Activated T-helper 1 cell treated with anti-CD3 and anti-CD28 coated beads, Interleukin-12 subunit alpha, Interleukin-12 subunit beta, Interleukin-2, Interleukin-4 antibody, amounts not matched to agents 30 ng/mL and 10 ng/mL and 1 ng/mL, durations not matched to agents 14 hours and 24 hours and 36 hours (primary cell): Measurements from ENCODE around the gene SLC6A6. TPM values are rescaled to one million over a fixed set of nuclear protein-coding genes. Genes with fewer than 3 reads are reported as not detected.
"Not testable (repeated sequence)": the region's sequence is repeated elsewhere in the genome, so short reads cannot be mapped to it uniquely, and the experiment has no call there.

Source experiments
- DNase-seq: peaks from one replicate; pipeline ENCODE4 v3.0.0; 2021; ENCODE audit warnings: low spot score
- H3K27ac Mint-ChIP-seq: one replicate; pipeline ENCODE4 v1.8.0; 2021; ENCODE audit warnings: mild to moderate bottlenecking, mixed read lengths
- H3K27me3 Mint-ChIP-seq: one replicate; pipeline ENCODE4 v1.8.0; 2022; ENCODE audit warnings: mild to moderate bottlenecking, moderate library complexity, mixed read lengths; ENCODE audit not compliant: insufficient read depth
- H3K36me3 Mint-ChIP-seq: one replicate; pipeline ENCODE4 v1.8.0; 2021; ENCODE audit warnings: low read depth, mixed read lengths
- H3K4me1 Mint-ChIP-seq: one replicate; pipeline ENCODE4 v1.8.0; 2021; ENCODE audit warnings: low read depth, mixed read lengths
- H3K4me3 Mint-ChIP-seq: one replicate; pipeline ENCODE4 v1.8.0; 2021; ENCODE audit warnings: mild to moderate bottlenecking, moderate library complexity, mixed read lengths
- H3K9me3 Mint-ChIP-seq: one replicate; pipeline ENCODE4 v1.8.0; 2021; ENCODE audit warnings: mixed read lengths
- intact Hi-C: fragments of 100-400 bp; cut with micrococcal nuclease; formaldehyde crosslinking; loops from one replicate; pipeline ENCODE4 v1.15.1; 2024
- total RNA-seq: library from RNA; stranded (reverse); gene quantifications from 2 replicates; pipeline ENCODE4 v1.2.3, GENCODE V29; 2022

The SLC6A6 gene
- total RNA-seq, 1 donor from 2014 or later: 45.4 TPM

GRCh38 chr3:14515526-14515925 is 113.1 kb downstream of the SLC6A6 start:
- H3K27ac Mint-ChIP-seq, H3K4me1 Mint-ChIP-seq, H3K27me3 Mint-ChIP-seq, H3K9me3 Mint-ChIP-seq, H3K36me3 Mint-ChIP-seq, intact Hi-C loops, H3K4me3 Mint-ChIP-seq, DNase-seq: not testable (repeated sequence)

- H3K27me3 Mint-ChIP-seq: peaks cover 3% of the 10 kb centered on the region
- no peaks in the 10 kb centered on the region for H3K4me1 Mint-ChIP-seq
- no peaks in the 10 kb centered on the region for H3K9me3 Mint-ChIP-seq
- intact Hi-C loops: no loop called here
- no peaks in the 10 kb centered on the region for H3K36me3 Mint-ChIP-seq
- no peak overlapping the region for H3K27ac Mint-ChIP-seq
- no peak for DNase-seq
- no peak overlapping the region for H3K4me3 Mint-ChIP-seq
Observed at GRCh38 chr3:14516738-14517345, 114.4 kb downstream of the SLC6A6 start.

- Mint-ChIP-seq H3K4me1 (no peaks in the 10 kb centered on the region), H3K9me3 (no peaks in the 10 kb centered on the region), H3K27me3 (peaks cover 3% of the 10 kb centered on the region), H3K27ac (no peak overlapping the region), H3K4me3 (no peak overlapping the region), H3K36me3 (no peaks in the 10 kb centered on the region)
- no peak for DNase-seq
- intact Hi-C loops: no loop called here
Observed at GRCh38 chr3:14517601-14518431, 115.4 kb downstream of the SLC6A6 start.

- no peak overlapping the region for H3K27ac Mint-ChIP-seq
- intact Hi-C loops: no loop called here
Observed at GRCh38 chr3:14518432-14518802, 116.0 kb downstream of the SLC6A6 start.

GRCh38 chr3:14518893-14519292 is 116.5 kb downstream of the SLC6A6 start:
- no peak for DNase-seq
- H3K36me3 Mint-ChIP-seq: no peaks in the 10 kb centered on the region
- peaks cover 3% of the 10 kb centered on the region for H3K27me3 Mint-ChIP-seq
- no peak overlapping the region for H3K4me3 Mint-ChIP-seq
- H3K9me3 Mint-ChIP-seq: no peaks in the 10 kb centered on the region
- H3K27ac Mint-ChIP-seq: no peak overlapping the region
- no peaks in the 10 kb centered on the region for H3K4me1 Mint-ChIP-seq
- intact Hi-C loops: no loop called here

More at GRCh38 chr3:14518432-14518802, 116.0 kb downstream of the SLC6A6 start:
- Mint-ChIP-seq H3K36me3 (no peaks in the 10 kb centered on the region), H3K27me3 (peaks cover 3% of the 10 kb centered on the region), H3K4me1 (no peaks in the 10 kb centered on the region), H3K4me3 (no peak overlapping the region), H3K9me3 (no peaks in the 10 kb centered on the region)
- DNase-seq: no peak

- DNase-seq: no peak
- Mint-ChIP-seq H3K4me1 (no peaks in the 10 kb centered on the region), H3K36me3 (no peaks in the 10 kb centered on the region), H3K4me3 (no peak overlapping the region), H3K27me3 (peaks cover 3% of the 10 kb centered on the region), H3K9me3 (no peaks in the 10 kb centered on the region), H3K27ac (no peak overlapping the region)
- intact Hi-C loops: no loop called here
Observed at GRCh38 chr3:14519406-14519805, 117.0 kb downstream of the SLC6A6 start.

GRCh38 chr3:14520149-14520548 is 117.7 kb downstream of the SLC6A6 start:
- intact Hi-C loops: no loop called here
- Mint-ChIP-seq H3K4me3 (no peak overlapping the region), H3K27me3 (peaks cover 3% of the 10 kb centered on the region), H3K27ac (no peak overlapping the region), H3K36me3 (no peaks in the 10 kb centered on the region), H3K4me1 (no peaks in the 10 kb centered on the region), H3K9me3 (no peaks in the 10 kb centered on the region)
- DNase-seq: no peak

GRCh38 chr3:14520967-14521366 is 118.6 kb downstream of the SLC6A6 start:
- H3K9me3 Mint-ChIP-seq: no peaks in the 10 kb centered on the region
- peaks cover 3% of the 10 kb centered on the region for H3K27me3 Mint-ChIP-seq
- no peak for DNase-seq
- H3K27ac Mint-ChIP-seq: no peak overlapping the region
- H3K4me1 Mint-ChIP-seq: no peaks in the 10 kb centered on the region
- H3K36me3 Mint-ChIP-seq: no peaks in the 10 kb centered on the region
- no peak overlapping the region for H3K4me3 Mint-ChIP-seq
- intact Hi-C loops: no loop called here

GRCh38 chr3:14521611-14522010 is 119.2 kb downstream of the SLC6A6 start:
- intact Hi-C loops: no loop called here
- DNase-seq: no peak
- H3K36me3 Mint-ChIP-seq: no peaks in the 10 kb centered on the region
- no peak overlapping the region for H3K4me3 Mint-ChIP-seq
- H3K9me3 Mint-ChIP-seq: no peaks in the 10 kb centered on the region
- no peaks in the 10 kb centered on the region for H3K4me1 Mint-ChIP-seq
- H3K27ac Mint-ChIP-seq: no peak overlapping the region
- H3K27me3 Mint-ChIP-seq: peaks cover 4% of the 10 kb centered on the region

- H3K9me3 Mint-ChIP-seq: no peaks in the 10 kb centered on the region
- no peak overlapping the region for H3K4me3 Mint-ChIP-seq
- no peaks in the 10 kb centered on the region for H3K4me1 Mint-ChIP-seq
- intact Hi-C loops: no loop called here
- H3K27me3 Mint-ChIP-seq: peaks cover 10% of the 10 kb centered on the region
- H3K27ac Mint-ChIP-seq: no peak overlapping the region
- DNase-seq: no peak
- no peaks in the 10 kb centered on the region for H3K36me3 Mint-ChIP-seq
Observed at GRCh38 chr3:14522129-14522691, 119.8 kb downstream of the SLC6A6 start.

GRCh38 chr3:14522768-14523167 is 120.4 kb downstream of the SLC6A6 start:
- Mint-ChIP-seq H3K4me1 (no peaks in the 10 kb centered on the region), H3K9me3 (no peaks in the 10 kb centered on the region), H3K36me3 (no peaks in the 10 kb centered on the region), H3K27me3 (peaks cover 13% of the 10 kb centered on the region), H3K27ac (no peak overlapping the region), H3K4me3 (no peak overlapping the region)
- intact Hi-C loops: no loop called here
- no peak for DNase-seq

- Mint-ChIP-seq H3K36me3 (no peaks in the 10 kb centered on the region), H3K9me3 (no peaks in the 10 kb centered on the region), H3K27ac (no peak overlapping the region), H3K4me1 (no peaks in the 10 kb centered on the region), H3K4me3 (no peak overlapping the region), H3K27me3 (peaks cover 13% of the 10 kb centered on the region)
- intact Hi-C loops: no loop called here
- DNase-seq: no peak
Observed at GRCh38 chr3:14523792-14524191, 121.4 kb downstream of the SLC6A6 start.

- Mint-ChIP-seq H3K4me1 (no peaks in the 10 kb centered on the region), H3K4me3 (no peak overlapping the region), H3K36me3 (no peaks in the 10 kb centered on the region), H3K27me3 (peaks cover 13% of the 10 kb centered on the region), H3K27ac (no peak overlapping the region), H3K9me3 (no peaks in the 10 kb centered on the region)
- DNase-seq: no peak
- intact Hi-C loops: no loop called here
Observed at GRCh38 chr3:14524311-14524711, 121.9 kb downstream of the SLC6A6 start.
